GM18867 (cell line): ENCODE results near the gene DAAM2.

ENCODE experiments used
- ATAC-seq: cut with Tn5 transposase; IDR thresholded peaks from one replicate; pipeline ENCODE4 v1.9.1; 2021; ENCODE audit warnings: mild to moderate bottlenecking, moderate library complexity; ENCODE audit not compliant: unreplicated experiment

Gene DAAM2

DNA sequence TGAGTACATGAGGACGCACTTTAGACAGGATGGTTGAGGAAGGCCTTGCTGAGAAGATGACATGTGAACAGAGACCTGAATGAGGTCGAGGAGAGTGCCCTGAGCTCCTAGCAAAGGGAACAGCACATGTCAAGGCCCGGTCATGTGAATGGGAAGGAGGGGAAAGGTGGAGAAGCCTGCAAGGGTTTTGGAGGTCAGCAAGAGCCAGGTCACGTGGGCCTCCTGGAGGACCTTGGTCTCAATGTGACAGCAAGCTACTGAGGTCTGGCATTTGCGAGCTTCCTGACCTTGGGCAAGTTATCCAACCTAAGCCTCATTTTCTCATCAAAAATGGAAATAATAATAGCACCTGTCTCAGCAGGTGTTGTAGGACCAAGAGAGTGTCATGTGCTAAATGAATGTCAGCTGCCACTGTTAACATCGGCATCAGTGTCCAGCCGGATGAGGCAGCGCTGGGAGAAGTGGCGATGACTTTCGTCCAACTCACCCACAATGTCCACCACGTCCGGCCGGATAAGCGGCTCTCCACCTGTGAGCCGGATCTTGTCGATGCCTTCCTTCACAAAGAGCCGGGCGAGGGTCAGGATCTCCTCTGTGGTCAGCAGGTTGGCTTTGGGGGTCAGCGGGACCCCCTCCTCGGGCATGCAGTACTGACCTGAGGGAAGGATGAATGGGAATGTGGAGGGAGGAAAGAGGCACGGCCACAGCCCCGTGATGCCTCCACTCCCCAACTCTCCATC is 133.2 kb downstream of the DAAM2 start:
- no peak for ATAC-seq

DNA sequence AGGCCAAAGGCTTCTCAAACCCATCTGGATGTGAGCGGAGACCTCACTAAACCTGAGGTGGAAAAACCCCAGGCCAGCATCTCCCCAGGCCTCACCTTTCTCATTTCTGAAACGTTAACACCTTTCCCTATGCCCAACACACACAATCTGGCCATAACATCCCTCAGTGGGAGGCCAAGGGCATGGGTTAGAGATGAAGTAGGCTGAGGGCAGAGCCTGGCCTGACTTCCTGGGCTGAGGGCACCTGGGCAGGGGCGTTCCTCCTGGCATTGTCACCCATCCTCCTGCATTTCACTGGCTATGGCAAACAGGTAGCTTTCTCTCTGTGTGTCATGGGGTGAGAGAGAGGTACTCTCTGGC is 133.7 kb downstream of the DAAM2 start:
- no peak for ATAC-seq

DNA sequence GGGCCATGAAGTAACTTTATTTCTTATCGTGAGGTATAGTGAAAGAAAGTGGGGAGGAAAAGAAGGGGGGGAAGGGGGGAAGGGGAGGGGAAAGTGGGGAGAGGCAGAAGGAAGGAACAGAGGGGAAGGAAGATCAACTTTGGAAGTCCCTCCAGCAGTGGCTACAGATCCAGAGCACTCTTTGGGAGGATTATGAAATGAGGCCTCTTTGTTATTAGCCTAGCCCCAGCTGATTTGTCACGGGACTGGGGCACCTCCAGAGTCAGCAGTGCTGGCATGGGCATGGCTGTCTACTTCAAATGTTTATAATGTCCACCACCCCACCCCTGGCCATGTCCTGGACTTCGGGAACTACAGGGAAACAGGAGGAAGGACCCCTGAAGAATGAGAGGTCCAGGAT is 134.5 kb downstream of the DAAM2 start:
- no peak for ATAC-seq

DNA sequence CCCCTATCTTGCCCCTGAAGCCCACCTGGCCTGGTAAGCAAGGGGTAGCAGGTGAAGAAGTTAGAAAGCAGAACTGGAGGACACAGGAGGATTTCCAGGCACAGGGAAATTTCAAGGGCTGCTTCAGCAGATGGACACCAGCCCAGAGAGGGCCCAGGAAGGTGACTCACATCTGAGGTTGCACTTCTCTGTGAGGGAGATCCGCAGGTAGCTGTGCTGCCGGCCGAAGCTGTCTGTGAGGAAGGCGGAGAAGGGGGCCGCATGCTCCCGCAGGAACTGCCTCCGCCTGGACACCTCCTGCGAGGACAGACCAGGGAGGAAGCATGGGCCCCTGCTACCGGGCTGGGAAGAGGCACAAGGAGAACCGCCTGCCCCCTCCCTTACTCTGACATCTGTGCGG is 135.0 kb downstream of the DAAM2 start:
- no peak for ATAC-seq

DNA sequence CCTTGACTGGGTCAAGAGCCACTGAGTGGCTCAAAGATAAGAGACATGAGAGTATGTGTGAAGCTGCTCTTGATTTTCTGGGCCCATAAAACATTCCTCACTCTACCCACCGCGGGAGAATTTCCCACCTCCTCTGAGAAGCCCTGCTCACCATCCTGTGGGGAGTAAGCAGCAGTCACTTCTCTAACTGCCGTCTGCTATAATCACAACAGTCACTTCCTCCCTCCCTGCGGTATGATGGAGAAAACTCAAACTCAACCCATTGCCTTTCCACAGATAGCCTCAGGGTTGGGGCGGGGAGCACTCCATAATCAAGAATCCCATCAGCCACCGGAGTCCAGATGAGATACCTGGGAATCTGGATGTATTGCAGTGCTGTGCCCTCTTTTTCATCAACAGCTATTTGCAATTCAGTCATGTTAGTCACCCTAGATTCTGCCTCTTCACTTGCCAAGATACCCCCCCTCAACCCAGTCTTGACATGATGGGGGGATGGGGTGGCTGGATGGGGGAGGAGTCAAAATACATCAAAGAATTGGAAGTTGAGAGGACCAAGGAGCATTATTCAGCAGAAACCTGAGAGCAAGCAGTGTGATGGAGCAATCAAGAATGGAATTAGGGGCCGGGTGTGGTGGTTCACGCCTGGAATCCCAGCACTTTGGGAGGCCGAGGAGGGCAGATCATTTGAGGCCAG is 137.0 kb downstream of the DAAM2 start:
- ATAC-seq = no peak

DNA sequence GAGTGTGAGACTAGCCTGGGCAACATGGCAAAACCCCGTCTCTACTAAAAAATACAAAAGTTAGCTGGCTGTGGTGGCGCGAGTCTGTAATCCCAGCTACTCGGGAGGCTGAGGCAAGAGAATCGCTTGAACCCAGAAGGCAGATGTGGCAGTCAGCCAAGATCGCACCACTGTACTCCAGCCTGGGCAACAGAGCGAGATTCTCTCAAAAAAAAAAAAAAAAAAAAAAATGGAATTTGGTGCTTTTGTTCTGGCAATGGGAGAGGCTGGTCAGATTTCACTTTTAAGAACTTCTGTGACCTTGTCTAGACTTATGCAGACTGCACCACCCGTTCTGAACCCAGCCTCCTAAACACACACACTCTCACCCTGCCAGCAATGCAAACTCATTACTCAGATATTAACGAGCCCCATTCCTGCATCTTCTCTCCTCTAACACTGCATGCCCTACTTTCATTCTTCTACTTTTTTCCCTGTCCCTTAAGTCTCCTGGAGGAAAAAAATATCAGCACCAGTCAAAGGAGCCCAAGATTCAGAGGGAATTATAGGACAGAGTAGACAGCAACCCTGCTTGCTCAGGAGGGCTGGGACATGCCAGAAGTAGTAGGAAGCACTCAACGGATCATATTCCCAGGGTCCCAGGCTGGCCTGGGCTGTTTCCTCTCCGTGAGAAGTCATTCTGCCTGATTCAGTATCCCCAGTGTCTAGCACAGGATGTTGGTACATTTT is 137.7 kb downstream of the DAAM2 start:
- ATAC-seq = no peak

DNA sequence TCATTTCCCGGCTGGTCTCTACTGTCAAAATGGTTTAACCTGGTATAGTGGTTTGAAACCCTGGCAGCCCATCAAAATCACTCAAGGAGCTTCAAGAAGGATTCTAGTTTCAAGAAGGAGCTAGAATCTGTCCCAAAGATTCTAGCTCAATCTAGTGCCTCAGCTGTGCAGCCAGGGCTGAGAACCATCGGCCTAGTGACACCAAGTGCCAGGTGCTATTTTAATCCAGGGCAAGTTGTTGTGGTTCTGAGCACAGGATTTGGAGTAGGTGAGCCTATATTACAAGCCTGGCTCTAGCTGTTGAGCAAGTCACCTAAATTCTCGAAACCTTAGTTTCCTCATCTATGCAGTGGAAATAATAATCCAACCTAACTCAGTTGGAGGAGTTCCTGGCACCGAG is 138.4 kb downstream of the DAAM2 start:
- no peak for ATAC-seq

DNA sequence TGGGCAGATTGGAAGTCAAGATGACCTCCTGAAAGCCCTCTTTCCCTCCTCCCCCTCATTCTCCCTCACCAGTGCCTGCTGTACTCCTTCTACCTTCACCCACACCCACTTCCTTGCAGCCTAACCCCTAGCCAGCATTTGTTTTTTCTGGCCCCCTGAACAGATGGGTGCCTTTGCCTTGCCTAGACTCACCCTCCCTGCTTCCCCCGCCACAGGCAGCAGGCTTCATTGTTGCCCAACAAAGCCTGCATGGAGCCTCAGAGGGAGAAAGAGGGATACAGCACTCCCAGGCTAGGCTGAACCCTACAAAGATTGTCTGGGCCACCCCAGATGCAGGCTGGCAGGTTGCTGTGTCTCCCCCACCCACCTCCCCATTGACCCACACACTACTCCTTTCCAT is 139.4 kb downstream of the DAAM2 start:
- ATAC-seq = no peak

DNA sequence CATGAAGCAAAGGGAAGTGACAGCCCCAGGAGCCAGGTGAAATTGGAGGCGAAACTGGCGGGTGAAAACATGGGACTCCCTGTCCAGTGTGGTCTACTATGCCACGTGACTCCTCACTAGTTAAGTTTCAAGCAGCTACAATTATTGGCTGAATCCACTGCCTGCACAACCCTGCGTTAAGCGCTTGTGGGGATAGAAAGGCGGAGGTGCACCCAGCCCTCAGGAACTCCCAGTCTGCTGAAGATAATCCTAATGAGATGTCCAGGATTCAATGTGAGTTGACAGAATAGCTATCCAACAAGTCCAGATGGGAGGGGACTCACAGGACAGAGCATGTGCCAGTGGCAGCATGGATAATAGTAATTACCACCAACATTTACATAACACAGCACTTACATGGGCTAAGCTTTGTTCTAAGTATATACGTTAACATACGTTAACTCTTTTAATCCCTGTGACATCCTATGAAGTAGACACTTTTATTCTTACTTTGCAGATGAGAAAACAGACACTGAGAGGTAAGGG is 140.3 kb downstream of the DAAM2 start:
- ATAC-seq = no peak

DNA sequence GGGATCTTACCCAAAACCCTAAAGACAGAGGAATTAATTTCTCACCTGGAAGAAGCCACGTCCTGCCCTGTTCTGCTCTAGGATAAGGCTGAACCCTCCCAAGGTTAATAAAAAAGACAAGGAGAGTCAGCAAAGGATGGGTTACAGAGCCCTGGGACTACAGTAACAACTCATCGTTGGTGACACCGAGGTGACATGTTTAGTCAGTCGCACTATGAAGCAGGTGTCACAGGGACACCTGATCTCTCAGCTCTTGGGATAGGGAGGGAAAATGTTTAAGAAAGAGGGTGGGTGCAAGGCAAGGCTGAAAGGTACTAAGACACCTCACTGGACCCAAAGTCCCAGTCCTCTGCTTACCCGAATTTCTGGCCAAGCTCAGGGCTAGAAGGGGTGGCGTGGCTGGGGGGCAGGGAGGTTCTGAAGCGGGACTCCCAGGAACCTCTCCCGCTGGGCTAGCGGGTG is 141.5 kb downstream of the DAAM2 start:
- ATAC-seq = no peak

DNA sequence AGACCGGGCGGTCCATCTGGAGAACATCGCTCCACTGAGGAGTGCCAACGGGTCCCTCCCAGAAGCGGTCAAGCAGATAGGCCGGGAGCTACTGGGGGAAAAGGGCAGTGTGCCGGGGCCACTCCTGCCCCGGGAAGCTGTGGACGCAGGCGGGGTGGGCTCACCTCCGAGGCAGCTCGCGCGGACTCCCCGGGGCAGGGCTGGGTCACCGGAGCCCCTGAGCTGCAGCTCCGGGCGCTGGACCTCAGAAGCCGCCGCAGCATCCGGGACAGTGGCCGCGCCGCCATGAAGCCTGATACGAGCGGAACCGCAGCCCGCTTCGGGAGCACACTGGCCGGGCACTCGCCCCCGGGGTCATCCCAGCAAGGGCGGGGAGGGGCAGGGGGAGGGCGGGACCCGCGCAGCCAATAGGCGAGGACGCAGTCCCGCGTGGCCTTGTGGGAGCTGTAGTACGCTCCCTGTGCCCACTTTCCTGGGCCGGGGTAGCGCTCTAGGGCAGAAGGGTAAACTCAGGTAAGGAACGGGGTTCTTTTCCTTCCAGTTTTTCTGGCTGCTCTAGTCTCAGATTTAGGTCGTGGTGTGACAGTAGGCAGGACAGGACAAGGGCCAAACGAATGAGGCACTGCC is 142.1 kb downstream of the DAAM2 start, which contains the start of gene MOCS1:
MOCS1 (minus strand) TSS at position 332 of the 627 bp plus-strand sequence; CDS start at position 287, 45 bp downstream.
- ATAC-seq = no peak

DNA sequence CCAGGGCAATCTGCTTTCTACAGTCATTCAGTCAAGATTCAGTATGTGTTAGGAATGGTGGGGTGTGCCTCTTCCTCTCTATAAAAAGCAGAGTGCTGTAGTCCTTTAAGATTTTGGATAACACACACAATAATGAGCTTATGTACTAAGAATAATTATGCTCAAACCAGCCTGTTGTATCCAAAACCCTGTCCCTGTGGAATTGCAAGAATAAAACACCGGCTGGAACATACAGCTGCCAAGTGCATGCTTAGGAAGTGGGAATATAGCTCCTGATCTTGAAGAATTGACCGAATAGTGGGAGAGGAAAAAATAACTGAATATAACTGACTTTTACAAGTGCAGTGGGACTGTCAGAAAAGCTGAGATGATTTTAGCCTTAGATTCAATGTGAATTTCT is 143.1 kb downstream of the DAAM2 start:
- no peak for ATAC-seq

DNA sequence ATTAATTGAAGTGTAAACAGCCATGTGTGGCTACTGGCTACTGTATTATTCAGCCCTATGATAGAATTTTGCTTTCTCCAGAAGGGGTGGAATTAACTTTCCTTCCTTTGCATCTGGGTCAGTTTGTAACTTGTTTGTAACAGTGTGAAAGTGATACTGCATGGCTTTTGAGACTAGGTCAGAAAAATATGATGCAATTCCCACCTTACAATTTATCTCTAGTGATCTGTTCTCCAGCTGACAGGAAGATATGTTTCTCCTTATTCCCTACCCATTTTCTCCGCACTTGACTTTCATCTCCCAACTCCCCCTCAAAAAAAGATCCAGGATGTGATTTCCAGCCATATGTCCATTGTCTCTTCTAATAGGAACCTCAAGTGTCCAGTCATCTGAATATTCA is 144.7 kb downstream of the DAAM2 start:
- ATAC-seq = no peak

DNA sequence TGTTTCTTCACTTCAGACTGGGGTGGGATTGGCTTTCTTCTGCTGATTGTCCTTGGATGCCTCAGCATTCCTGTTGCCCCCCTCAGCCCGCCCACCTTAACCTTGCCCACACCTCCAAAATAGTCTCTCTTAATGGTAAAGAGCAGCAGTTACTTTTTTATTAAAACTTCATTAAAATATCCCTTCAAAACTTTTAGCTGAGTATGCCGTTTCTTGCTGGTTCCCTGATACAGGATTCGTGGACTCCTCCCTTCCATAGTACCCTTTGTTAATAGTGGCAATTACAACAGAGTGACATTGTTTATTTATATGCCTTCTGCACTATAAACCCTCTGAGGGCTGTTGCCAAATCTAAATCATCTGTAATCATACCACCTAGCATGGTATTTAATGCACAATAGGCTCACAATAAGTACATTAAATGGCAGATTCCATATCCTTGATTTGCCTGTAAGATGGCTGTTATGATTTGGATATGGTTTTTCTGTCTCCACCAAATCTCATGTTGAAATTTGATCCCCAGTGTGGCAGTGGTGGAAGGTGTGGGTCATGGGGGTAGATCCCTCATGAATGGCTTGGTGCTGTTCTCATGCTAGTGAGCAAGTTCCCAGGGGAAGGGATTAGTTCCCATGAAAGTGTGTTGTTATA is 145.6 kb downstream of the DAAM2 start:
- no peak for ATAC-seq

DNA sequence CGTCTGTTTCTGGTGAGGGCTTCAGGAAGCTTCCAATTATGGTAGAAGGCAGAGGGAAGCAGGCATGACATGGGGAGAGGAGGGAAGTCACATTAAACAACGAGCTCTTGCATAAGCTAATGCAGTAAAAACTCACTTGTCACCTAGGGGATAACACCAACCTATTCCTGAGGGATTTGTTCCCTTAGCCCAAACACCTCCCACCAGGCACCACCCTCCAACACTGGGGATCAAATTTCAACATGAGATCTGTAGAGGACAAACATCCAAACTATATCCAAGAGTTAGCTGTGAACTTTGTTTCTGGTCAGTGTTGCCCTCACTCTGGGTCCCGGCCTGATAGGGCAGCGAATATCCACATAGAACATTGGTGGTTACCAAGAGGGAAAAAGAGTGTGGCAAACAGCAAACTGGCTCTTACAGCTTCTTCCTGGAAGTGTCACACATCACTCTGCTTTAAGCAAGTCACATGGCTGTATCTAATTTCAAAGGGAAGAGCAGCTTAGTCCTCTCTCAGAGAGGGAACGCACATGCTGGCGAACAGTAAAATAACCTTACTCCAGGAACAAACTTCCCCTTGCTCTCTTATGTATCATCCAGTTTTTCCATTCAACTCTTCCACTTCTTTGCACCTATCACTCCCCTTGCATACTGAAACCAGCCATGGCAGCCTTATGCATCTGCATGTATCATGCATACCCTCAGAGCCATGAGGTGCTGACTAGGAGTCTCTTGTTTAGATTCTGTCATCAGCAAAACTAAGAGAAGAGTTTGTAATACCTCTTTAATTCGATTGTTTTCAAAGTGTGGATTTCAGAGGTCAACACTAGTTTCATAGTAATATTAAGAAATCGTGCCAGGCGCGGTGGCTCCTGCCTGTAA is 146.8 kb downstream of the DAAM2 start:
- ATAC-seq = no peak

DNA sequence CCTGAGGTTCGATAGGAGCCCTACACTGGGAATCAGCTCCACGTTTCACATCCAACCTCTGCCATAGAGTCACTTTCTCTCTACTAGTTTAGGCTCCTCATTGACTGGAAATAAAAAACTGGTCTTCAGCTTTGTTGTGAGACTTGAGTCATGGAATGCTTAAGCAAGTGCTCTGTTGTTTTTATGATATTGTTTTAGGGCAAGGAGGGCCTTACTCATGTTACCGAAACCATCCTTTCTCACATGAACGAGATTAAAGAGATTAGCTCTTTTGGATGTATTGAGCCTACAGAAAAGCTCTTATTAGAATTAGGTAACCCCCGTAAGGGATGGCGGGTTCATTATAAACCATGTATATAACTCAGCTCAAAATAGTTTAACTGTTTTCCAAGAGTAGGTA is 149.0 kb downstream of the DAAM2 start:
- no peak for ATAC-seq

DNA sequence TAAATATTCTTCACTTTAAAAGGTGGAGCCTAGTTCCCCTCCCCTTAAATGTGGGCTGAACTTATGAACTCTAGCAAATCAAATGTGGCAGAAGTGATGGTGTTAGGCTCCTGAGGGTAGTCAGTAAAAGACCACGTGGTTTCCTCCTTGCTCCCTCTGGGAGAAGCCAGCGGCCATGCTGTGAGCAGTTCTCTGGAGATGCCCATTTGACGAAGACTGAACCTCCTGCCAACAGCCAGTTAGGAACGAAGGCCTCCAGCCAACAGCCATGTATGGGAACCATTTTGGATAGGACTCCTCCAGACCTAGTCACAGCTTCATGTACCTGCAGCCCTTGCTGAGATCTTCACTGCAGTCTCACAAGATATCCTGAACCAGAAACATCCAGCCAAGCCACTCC is 149.6 kb downstream of the DAAM2 start:
- no peak for ATAC-seq

DNA sequence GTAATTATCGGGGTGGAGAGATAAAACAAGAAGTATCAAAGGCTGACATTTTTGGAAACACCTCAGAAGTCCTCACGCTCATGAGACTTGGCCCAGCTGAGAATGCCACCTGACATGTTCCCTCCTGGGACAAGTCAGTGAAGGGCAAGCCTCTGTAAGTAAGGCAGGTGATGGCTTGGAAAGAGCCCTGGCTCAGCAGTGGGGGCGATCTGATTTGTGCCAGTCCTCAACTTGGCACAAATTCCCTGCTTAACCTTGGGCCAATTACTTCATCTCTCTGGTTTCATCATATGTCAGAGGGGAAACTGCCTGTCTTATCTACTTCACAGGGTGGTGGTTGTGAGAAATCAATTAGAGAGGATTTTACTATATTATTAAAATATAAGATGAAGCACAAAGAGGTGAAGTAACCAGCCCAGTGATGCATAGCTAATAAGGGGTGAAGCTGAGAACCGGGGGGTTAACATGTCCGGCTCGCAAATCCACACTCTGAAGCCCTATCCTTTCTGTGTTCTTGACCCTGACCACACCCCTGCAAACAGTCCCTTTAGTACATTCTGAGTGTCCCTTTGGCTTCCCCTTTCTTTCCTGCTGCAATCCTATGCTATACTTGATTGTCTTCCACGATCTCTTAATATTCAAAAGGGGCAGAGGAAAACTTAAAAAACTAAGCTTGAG is 150.9 kb downstream of the DAAM2 start:
- no peak for ATAC-seq

DNA sequence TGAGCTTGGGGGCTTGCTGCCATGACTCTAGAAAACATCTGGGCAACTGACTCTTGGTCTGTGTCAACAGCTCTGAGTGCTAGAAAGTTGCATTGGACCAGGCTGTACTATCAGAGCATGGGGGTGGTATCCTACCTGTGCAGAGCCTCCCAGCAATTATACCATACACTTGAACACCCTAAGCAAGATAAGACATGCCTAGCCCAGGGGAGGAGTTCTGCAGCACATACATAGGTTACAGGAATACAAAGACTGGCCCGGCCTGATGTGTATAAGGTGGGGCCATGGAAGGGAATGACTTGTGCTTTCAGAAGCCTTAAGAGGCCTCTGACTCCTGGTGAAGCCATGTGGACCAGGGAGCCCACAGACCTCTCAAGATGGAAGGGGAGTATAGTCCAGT is 153.4 kb downstream of the DAAM2 start:
- no peak for ATAC-seq
